SJSA1 (cell line): ENCODE results near the gene EIF1AD. TPM values are rescaled to one million over a fixed set of nuclear protein-coding genes. Genes with fewer than 3 reads are reported as not detected.

Experiments
- total RNA-seq: library from RNA; depleted of rRNA; stranded (reverse); fragments of >200 nt; shearing (Covaris generic); gene quantifications from 2 replicates; pipeline ENCODE4 v1.2.3, GENCODE V29; 2014; rRNA removed

The EIF1AD gene
- total RNA-seq, 1 experiment from 2014 or later, result 93.2 TPM

Other genes starting within 250 kb of the EIF1AD start
- gene AP5B1, start 221.2 kb downstream of the EIF1AD start, total RNA-seq, result 30.4 and 33.4 TPM in 2 replicates
- gene OVOL1, start 215.1 kb downstream of the EIF1AD start, total RNA-seq, result not detected in 2 replicates
- 0.16 TPM in 1 of 2 replicates, not detected in the other for gene SNX32, start 168.2 kb downstream of the EIF1AD start, total RNA-seq
- gene CFL1, start 144.0 kb downstream of the EIF1AD start, total RNA-seq, result 4,273 and 4,722 TPM in 2 replicates
- 121 and 130 TPM in 2 replicates for gene MUS81, start 141.7 kb downstream of the EIF1AD start, total RNA-seq
- gene EFEMP2, start 129.4 kb downstream of the EIF1AD start, total RNA-seq, result 120 and 194 TPM in 2 replicates
- 1.9 TPM in 1 of 2 replicates, not detected in the other for gene CTSW, start 122.3 kb downstream of the EIF1AD start, total RNA-seq
- gene FIBP, start 113.7 kb downstream of the EIF1AD start, total RNA-seq, result 295 and 309 TPM in 2 replicates
- gene CCDC85B, start 111.5 kb downstream of the EIF1AD start, total RNA-seq, result 94.0 and 160 TPM in 2 replicates
- 72.1 and 97.5 TPM in 2 replicates for gene FOSL1, start 101.8 kb downstream of the EIF1AD start, total RNA-seq
- 25.0 and 44.8 TPM in 2 replicates for gene C11orf68, start 83.1 kb downstream of the EIF1AD start, total RNA-seq
- gene DRAP1, start 82.7 kb downstream of the EIF1AD start, total RNA-seq, result 463 and 527 TPM in 2 replicates
- gene TSGA10IP, start 56.7 kb downstream of the EIF1AD start, total RNA-seq, result not detected in 2 replicates
- gene SART1, start 40.4 kb downstream of the EIF1AD start, total RNA-seq, result 172 and 186 TPM in 2 replicates
- gene BANF1, start 346 bp upstream of the EIF1AD start, total RNA-seq, result 116 and 140 TPM in 2 replicates
- gene CST6, start 9.9 kb upstream of the EIF1AD start, total RNA-seq, result not detected in 2 replicates
- 0.50 and 1.4 TPM in 2 replicates for gene CATSPER1, start 24.3 kb upstream of the EIF1AD start, total RNA-seq
- not detected in 2 replicates for gene GAL3ST3, start 47.0 kb upstream of the EIF1AD start, total RNA-seq
- 334 and 353 TPM in 2 replicates for gene SF3B2, start 50.2 kb upstream of the EIF1AD start, total RNA-seq
- gene PACS1, start 68.1 kb upstream of the EIF1AD start, total RNA-seq, result 28.5 and 37.1 TPM in 2 replicates